Measurements from ENCODE around the gene SYNM. TPM values are rescaled to one million over a fixed set of nuclear protein-coding genes. Genes with fewer than 3 reads are reported as not detected.

The SYNM gene
- total RNA-seq (100 to 1,000 TPM in 4 of 5 donors, 10 to 100 TPM in 1; 71.3 to 469 (median 235) TPM), polyA plus RNA-seq (10 to 100 TPM in 1 of 3 donors, 1 to 10 TPM in 2; 4.0 to 88.7 (median 5.7) TPM)
- long read RNA-seq, donor 1, full-length matches to known transcripts = 19 of 19 reads
- long read RNA-seq, donor 1, partial matches to known transcripts = 0 of 19 reads
- long read RNA-seq, donor 1, other reads (novel, unspliced or antisense) = 0 of 19 reads
- long read RNA-seq, donor 2, full-length matches to known transcripts = 18 of 33 reads
- long read RNA-seq, donor 2, partial matches to known transcripts = 15 of 33 reads
- long read RNA-seq, donor 2, other reads (novel, unspliced or antisense) = 0 of 33 reads
- long read RNA-seq, donor 3, full-length matches to known transcripts = 7 of 7 reads
- long read RNA-seq, donor 3, partial matches to known transcripts = 0 of 7 reads
- long read RNA-seq, donor 3, other reads (novel, unspliced or antisense) = 0 of 7 reads
- long read RNA-seq, donor 4 = 0 reads
- long read RNA-seq, donor 5, full-length matches to known transcripts = 6 of 6 reads
- long read RNA-seq, donor 5, partial matches to known transcripts = 0 of 6 reads
- long read RNA-seq, donor 5, other reads (novel, unspliced or antisense) = 0 of 6 reads
- long read RNA-seq, donor 6, full-length matches to known transcripts = 15 of 22 reads
- long read RNA-seq, donor 6, partial matches to known transcripts = 7 of 22 reads
- long read RNA-seq, donor 6, other reads (novel, unspliced or antisense) = 0 of 22 reads
- long read RNA-seq, donor 7, full-length matches to known transcripts = 25 of 34 reads
- long read RNA-seq, donor 7, partial matches to known transcripts = 9 of 34 reads
- long read RNA-seq, donor 7, other reads (novel, unspliced or antisense) = 0 of 34 reads
- long read RNA-seq, donor 8, full-length matches to known transcripts = 7 of 7 reads
- long read RNA-seq, donor 8, partial matches to known transcripts = 0 of 7 reads
- long read RNA-seq, donor 8, other reads (novel, unspliced or antisense) = 0 of 7 reads
- long read RNA-seq, donor 9, full-length matches to known transcripts = 2 of 2 reads
- long read RNA-seq, donor 9, partial matches to known transcripts = 0 of 2 reads
- long read RNA-seq, donor 9, other reads (novel, unspliced or antisense) = 0 of 2 reads
- long read RNA-seq, donor 10, full-length matches to known transcripts = 4 of 4 reads
- long read RNA-seq, donor 10, partial matches to known transcripts = 0 of 4 reads
- long read RNA-seq, donor 10, other reads (novel, unspliced or antisense) = 0 of 4 reads

GRCh38 chr15:99104788-99105513 is at the start of gene SYNM:
Gene SYNM (plus strand): TSS chr15:99105080. CDS start chr15:99105200, 120 bp downstream.
- H3K9me3 ChIP-seq = no peaks in the 10 kb centered on the region
- peaks cover 20 to 41% (median 32%) of the 10 kb centered on the region in 4 donors for H3K4me1 ChIP-seq
- no peak for TF ChIP-seq POLR2A (IDR thresholded peaks at IDR 0.05)
- TF ChIP-seq POLR2AphosphoS5 (IDR thresholded peaks at IDR 0.05) = peak; percentile 86 to 95 (median 94)
- TF ChIP-seq CTCF (IDR thresholded peaks at IDR 0.05) = peak in 3 of 7 experiments; percentile 68 to 83 (median 77)
- TF ChIP-seq EP300 (IDR thresholded peaks at IDR 0.05) = no peak
- intact Hi-C loops (cut with DNase I; ENCODE audit: low total_unique reads) = no loop called here
- peaks cover 0 to 51% (median 41%) of the 10 kb centered on the region in 3 donors for H3K27me3 ChIP-seq
- peak within 1 kb of the TSS; percentile 48 to 96 (median 84) for H3K27ac ChIP-seq
- peak within 1 kb of the TSS; percentile 64 to 69 (median 66) for H3K4me3 ChIP-seq
- WGBS, 5 donors = 1 to 3% (median 2%) methylated on average over 33 to 91 of the region's 91 CpGs
- H3K36me3 ChIP-seq = peaks cover 0 to 5% (median 0%) of the 10 kb centered on the region in 4 donors
- peak; percentile 67 to 93 for DNase-seq

GRCh38 chr15:99055555-99056134 is 49.2 kb upstream of the SYNM start:
- no peak for DNase-seq
- Histone ChIP-seq H3K27ac (no peak overlapping the region), H3K27me3 (peaks cover 0 to 15% (median 10%) of the 10 kb centered on the region in 3 donors), H3K4me1 (peaks cover 7 to 18% (median 14%) of the 10 kb centered on the region in 4 donors), H3K4me3 (no peak overlapping the region), H3K9me3 (no peaks in the 10 kb centered on the region), H3K36me3 (no peaks in the 10 kb centered on the region)
- TF ChIP-seq POLR2A (IDR thresholded peaks at IDR 0.05) (no peak), EP300 (IDR thresholded peaks at IDR 0.05) (no peak), CTCF (IDR thresholded peaks at IDR 0.05) (no peak), POLR2AphosphoS5 (IDR thresholded peaks at IDR 0.05) (no peak)
- intact Hi-C loops (cut with DNase I; ENCODE audit: low total_unique reads) = no loop called here
- whole genome bisulfite sequencing, 5 donors = 74 to 89% (median 76%) methylated on average over 6 of the region's 6 CpGs

- 69 to 91% (median 74%) methylated on average over 3 to 4 of the region's 4 CpGs for WGBS, 5 donors
Measured at GRCh38 chr15:99057020-99057419, 47.9 kb upstream of the SYNM start.

More at GRCh38 chr15:99057020-99057419, 47.9 kb upstream of the SYNM start:
- H3K4me1 ChIP-seq = peaks cover 7 to 18% (median 14%) of the 10 kb centered on the region in 4 donors
- no peak for DNase-seq
- H3K27me3 ChIP-seq = peaks cover 0 to 18% (median 13%) of the 10 kb centered on the region in 3 donors
- H3K36me3 ChIP-seq = no peaks in the 10 kb centered on the region
- H3K4me3 ChIP-seq = no peak overlapping the region
- no peaks in the 10 kb centered on the region for H3K9me3 ChIP-seq
- TF ChIP-seq POLR2AphosphoS5 (IDR thresholded peaks at IDR 0.05) (no peak), EP300 (IDR thresholded peaks at IDR 0.05) (no peak), POLR2A (IDR thresholded peaks at IDR 0.05) (no peak), CTCF (IDR thresholded peaks at IDR 0.05) (no peak)
- intact Hi-C loops (cut with DNase I; ENCODE audit: low total_unique reads) = no loop called here
- peak overlapping the region in 1 of 5 donors; percentile 93 for H3K27ac ChIP-seq
